ENCODE measurements around the gene C16orf95.

GRCh38 chr16:87356491-87356853 lies 39.3 kb upstream of the C16orf95 start:
- TF ChIP-seq EZH2 (IDR thresholded peaks at IDR 0.05; ENCODE audit: borderline replicate concordance, insufficient read depth, low read length, poor library complexity, severe bottlenecking) (no peak), CTCF (IDR thresholded peaks at IDR 0.05; ENCODE audit: poor library complexity, severe bottlenecking) (no peak), POLR2AphosphoS5 (IDR thresholded peaks at IDR 0.05) (no peak), SMC3 (conservative IDR thresholded peaks at IDR 0.05; ENCODE audit: poor library complexity) (no peak), TAF1 (IDR thresholded peaks at IDR 0.05; ENCODE audit: low read depth) (no peak), REST (IDR thresholded peaks at IDR 0.05; ENCODE audit: borderline replicate concordance) (no peak)

All from neural cell (in vitro differentiated cells).